Neural progenitor cell (in vitro differentiated cells): ENCODE data around the gene PRKCE. TPM values are rescaled to one million over a fixed set of nuclear protein-coding genes. Genes with fewer than 3 reads are reported as not detected.

Experiments
- DNase-seq: peaks from one replicate; pipeline ENCODE4 v3.0.0-alpha.2; 2016; ENCODE audit warnings: low spot score
- H2AFZ ChIP-seq: fragments of 200-600 bp; sonication (generic); replicated peaks from 2 replicates; pipeline ENCODE4 v1.6.1; 2016; ENCODE audit warnings: antibody characterized with exemption
- H3F3A ChIP-seq: fragments of 200-600 bp; sonication (generic); 2 replicates; pipeline ENCODE4 v1.6.1; 2016; ENCODE audit warnings: antibody characterized with exemption, low read depth
- H3K27ac ChIP-seq: fragments of 200-600 bp; sonication (generic); 2 replicates; pipeline ENCODE4 v1.5.1; 2016; ENCODE audit warnings: mild to moderate bottlenecking
- H3K27me3 ChIP-seq: fragments of 200-600 bp; sonication (generic); 2 replicates; pipeline ENCODE4 v1.6.1; 2016; ENCODE audit warnings: mild to moderate bottlenecking, moderate library complexity
- H3K36me3 ChIP-seq: fragments of 200-600 bp; sonication (generic); 2 replicates; pipeline ENCODE4 v1.5.1; 2016
- H3K4me1 ChIP-seq: fragments of 200-600 bp; sonication (generic); 2 replicates; pipeline ENCODE4 v1.6.1; 2016; ENCODE audit warnings: mixed run types
- H3K4me2 ChIP-seq: fragments of 200-600 bp; sonication (generic); 2 replicates; pipeline ENCODE4 v1.6.1; 2016
- H3K4me3 ChIP-seq: fragments of 200-600 bp; sonication (generic); 2 replicates; pipeline ENCODE4 v1.5.1; 2016
- H3K79me2 ChIP-seq: fragments of 200-600 bp; sonication (generic); 2 replicates; pipeline ENCODE4 v1.6.1; 2016; ENCODE audit warnings: low read depth
- H3K9ac ChIP-seq: fragments of 200-600 bp; sonication (generic); 2 replicates; pipeline ENCODE4 v1.6.1; 2016
- H3K9me3 ChIP-seq: fragments of 200-600 bp; sonication (generic); 2 replicates; pipeline ENCODE4 v1.5.1; 2016; ENCODE audit warnings: low read depth
- H4K20me1 ChIP-seq: fragments of 200-600 bp; sonication (generic); 2 replicates; pipeline ENCODE4 v1.6.1; 2016; ENCODE audit warnings: low read depth
- H3K27ac Mint-ChIP-seq: 3 replicates; pipeline ENCODE4 v1.8.0; 2021; ENCODE audit warnings: mixed read lengths
- H3K27me3 Mint-ChIP-seq: 2 replicates; pipeline ENCODE4 v1.8.0; 2022; ENCODE audit warnings: low read depth, mild to moderate bottlenecking, inconsistent platforms, moderate library complexity, mixed read lengths; ENCODE audit not compliant: insufficient read depth
- H3K36me3 Mint-ChIP-seq: 3 replicates; pipeline ENCODE4 v1.8.0; 2021; ENCODE audit warnings: mixed read lengths
- H3K4me1 Mint-ChIP-seq: 3 replicates; pipeline ENCODE4 v1.8.0; 2021; ENCODE audit warnings: mixed read lengths
- H3K4me3 Mint-ChIP-seq: 3 replicates; pipeline ENCODE4 v1.8.0; 2021; ENCODE audit warnings: mild to moderate bottlenecking, moderate library complexity, mixed read lengths
- H3K9me3 Mint-ChIP-seq: 3 replicates; pipeline ENCODE4 v1.8.0; 2020; ENCODE audit warnings: mixed read lengths
- CTCF ChIP-seq: fragments of 200-600 bp; sonication (generic); IDR thresholded peaks from 2 replicates; pipeline ENCODE4 v1.5.1; 2017; ENCODE audit warnings: antibody characterized with exemption, mild to moderate bottlenecking
- EZH2 ChIP-seq: fragments of 200-600 bp; sonication (generic); IDR thresholded peaks from 2 replicates; pipeline ENCODE4 v1.6.1; 2017; ENCODE audit warnings: antibody characterized with exemption, mild to moderate bottlenecking, moderate library complexity
- EZH2phosphoT487 ChIP-seq: fragments of 200-600 bp; sonication (generic); IDR thresholded peaks from 2 replicates; pipeline ENCODE4 v1.6.1; 2017; ENCODE audit warnings: antibody characterized with exemption
- total RNA-seq: library from RNA; depleted of rRNA; stranded (reverse); fragments of >200 nt; gene quantifications from 2 replicates; pipeline ENCODE4 v1.2.3, GENCODE V29; 2015; ENCODE audit warnings: low replicate concordance

Gene PRKCE
- total RNA-seq, 1 donor from 2014 or later, result 4.1 TPM

GRCh38 chr2:46146866-46147502 lies 495.5 kb downstream of the PRKCE start:
- H2AFZ ChIP-seq, result no peak overlapping the region
- peaks cover 2% of the 10 kb centered on the region for H3K36me3 Mint-ChIP-seq
- no peak overlapping the region for H3K9ac ChIP-seq
- no peak overlapping the region for H3K4me3 ChIP-seq
- H3K4me2 ChIP-seq, result peak overlapping the region; percentile 47
- peaks cover 7% of the 10 kb centered on the region for H3K27me3 Mint-ChIP-seq
- peaks cover 10% of the 10 kb centered on the region for H3K4me1 ChIP-seq
- DNase-seq, result no peak
- no peaks in the 10 kb centered on the region for H3K79me2 ChIP-seq
- no peaks in the 10 kb centered on the region for H3K9me3 ChIP-seq
- no peaks in the 10 kb centered on the region for H3K36me3 ChIP-seq
- H3K4me1 Mint-ChIP-seq, result peaks cover 10% of the 10 kb centered on the region
- no peaks in the 10 kb centered on the region for H4K20me1 ChIP-seq
- no peak overlapping the region for H3K4me3 Mint-ChIP-seq
- H3K27ac ChIP-seq, result no peak overlapping the region
- no peak overlapping the region for H3K27ac Mint-ChIP-seq
- H3K9me3 Mint-ChIP-seq, result no peaks in the 10 kb centered on the region
- H3F3A ChIP-seq, result no peaks in the 10 kb centered on the region
- no peak for TF ChIP-seq CTCF
- no peak for TF ChIP-seq EZH2phosphoT487
- no peak for TF ChIP-seq EZH2
- no peaks in the 10 kb centered on the region for H3K27me3 ChIP-seq

DNA sequence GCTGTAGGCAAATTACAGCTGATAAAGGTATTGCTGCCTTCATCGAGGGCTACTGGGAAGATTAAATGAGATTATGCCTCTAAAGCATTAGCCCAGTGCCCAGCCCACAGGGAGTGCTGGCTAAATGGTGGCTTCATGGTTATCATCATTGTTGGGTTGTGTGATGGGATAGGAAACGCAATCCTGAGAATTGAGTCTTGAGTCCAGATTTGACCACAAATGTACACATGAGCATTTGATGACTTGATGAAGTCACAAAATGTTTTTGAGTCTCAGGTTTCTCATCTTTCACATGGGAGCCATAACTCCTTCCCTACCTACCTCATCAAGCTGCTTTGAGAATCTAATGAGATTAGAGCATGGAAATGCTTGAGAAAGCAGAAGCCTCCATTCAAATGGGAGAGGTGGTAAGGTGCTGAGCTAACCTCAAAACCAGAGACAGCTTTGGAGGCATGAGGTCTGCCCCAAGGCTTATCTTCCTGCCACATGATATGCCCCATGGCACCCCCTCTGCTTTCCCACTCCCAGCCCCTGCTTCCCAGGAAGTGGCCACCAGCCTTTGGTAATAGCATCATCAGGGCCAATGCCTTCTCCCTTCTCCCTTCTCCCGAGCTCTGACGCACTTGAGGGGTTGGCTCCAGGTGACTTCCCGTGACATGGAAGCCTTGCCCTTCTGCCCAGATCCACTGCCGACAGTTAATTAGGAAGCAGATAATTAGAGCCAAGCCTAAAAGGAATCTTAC lies 496.3 kb downstream of the PRKCE start:
- H2AFZ ChIP-seq, result no peak overlapping the region
- H3K4me2 ChIP-seq, result no peak overlapping the region
- no peak overlapping the region for H3K9ac ChIP-seq
- no peak overlapping the region for H3K4me3 ChIP-seq
- no peaks in the 10 kb centered on the region for H3K79me2 ChIP-seq
- H3K27me3 ChIP-seq, result no peaks in the 10 kb centered on the region
- H3K4me1 ChIP-seq, result peaks cover 10% of the 10 kb centered on the region
- no peaks in the 10 kb centered on the region for H4K20me1 ChIP-seq
- no peaks in the 10 kb centered on the region for H3K9me3 ChIP-seq
- H3K36me3 Mint-ChIP-seq, result peaks cover 2% of the 10 kb centered on the region
- no peak overlapping the region for H3K27ac ChIP-seq
- no peak overlapping the region for H3K27ac Mint-ChIP-seq
- no peaks in the 10 kb centered on the region for H3K36me3 ChIP-seq
- H3F3A ChIP-seq, result no peaks in the 10 kb centered on the region
- no peak for DNase-seq
- no peaks in the 10 kb centered on the region for H3K9me3 Mint-ChIP-seq
- H3K4me3 Mint-ChIP-seq, result no peak overlapping the region
- peaks cover 7% of the 10 kb centered on the region for H3K27me3 Mint-ChIP-seq
- H3K4me1 Mint-ChIP-seq, result peaks cover 10% of the 10 kb centered on the region
- no peak for TF ChIP-seq CTCF
- no peak for TF ChIP-seq EZH2phosphoT487
- no peak for TF ChIP-seq EZH2

DNA sequence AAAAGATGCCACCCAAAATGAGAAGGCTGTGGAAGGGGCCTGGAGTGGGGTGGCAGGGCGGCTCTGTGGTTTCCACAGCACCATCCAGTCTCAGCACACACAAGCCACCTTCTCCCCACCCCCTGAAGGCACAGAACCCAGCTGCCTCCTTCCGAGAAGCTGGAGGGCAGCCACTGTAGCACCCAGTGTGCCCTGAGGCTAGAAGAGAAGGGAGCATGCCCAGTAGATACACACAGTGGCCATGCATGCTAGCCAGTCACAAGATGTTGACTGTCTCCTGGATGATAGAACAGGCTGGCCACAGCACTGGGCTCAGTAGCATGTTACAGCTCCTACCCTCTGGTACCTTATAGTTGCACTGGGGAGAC lies 496.9 kb downstream of the PRKCE start:
- Histone ChIP-seq H3K27ac (no peak overlapping the region), H3K27me3 (no peaks in the 10 kb centered on the region), H4K20me1 (no peaks in the 10 kb centered on the region), H3K36me3 (no peaks in the 10 kb centered on the region), H3K79me2 (no peaks in the 10 kb centered on the region), H3K9me3 (no peaks in the 10 kb centered on the region), H3K9ac (no peak overlapping the region), H3K4me3 (no peak overlapping the region), H3K4me1 (peaks cover 10% of the 10 kb centered on the region), H2AFZ (no peak overlapping the region), H3K4me2 (no peak overlapping the region), H3F3A (no peaks in the 10 kb centered on the region)
- peaks cover 11% of the 10 kb centered on the region for H3K4me1 Mint-ChIP-seq
- no peak overlapping the region for H3K27ac Mint-ChIP-seq
- peaks cover 4% of the 10 kb centered on the region for H3K27me3 Mint-ChIP-seq
- no peak overlapping the region for H3K4me3 Mint-ChIP-seq
- no peaks in the 10 kb centered on the region for H3K9me3 Mint-ChIP-seq
- no peak for DNase-seq
- TF ChIP-seq EZH2phosphoT487, result no peak
- H3K36me3 Mint-ChIP-seq, result peaks cover 2% of the 10 kb centered on the region

- TF ChIP-seq EZH2 (no peak), CTCF (no peak), EZH2phosphoT487 (no peak)
- Histone ChIP-seq H3K36me3 (no peaks in the 10 kb centered on the region), H3K9ac (no peak overlapping the region), H4K20me1 (no peaks in the 10 kb centered on the region), H2AFZ (no peak overlapping the region), H3K9me3 (no peaks in the 10 kb centered on the region), H3K79me2 (no peaks in the 10 kb centered on the region), H3K27me3 (no peaks in the 10 kb centered on the region), H3K27ac (no peak overlapping the region), H3F3A (no peaks in the 10 kb centered on the region), H3K4me2 (no peak overlapping the region), H3K4me1 (peaks cover 17% of the 10 kb centered on the region), H3K4me3 (no peak overlapping the region)
- no peak for DNase-seq
- H3K9me3 Mint-ChIP-seq, result no peaks in the 10 kb centered on the region
- H3K4me3 Mint-ChIP-seq, result no peak overlapping the region
- H3K36me3 Mint-ChIP-seq, result peaks cover 2% of the 10 kb centered on the region
- peaks cover 4% of the 10 kb centered on the region for H3K27me3 Mint-ChIP-seq
- no peak overlapping the region for H3K27ac Mint-ChIP-seq
- peaks cover 7% of the 10 kb centered on the region for H3K4me1 Mint-ChIP-seq
These were observed 499.0 kb downstream of the PRKCE start for GRCh38 chr2:46150445-46150955.
